Amniotic epithelial cell (primary cell): ENCODE data around the gene ADAM12.
A peak's percentile ranks its signal among the peaks of the same experiment; 100 is the strongest.
"Not testable (repeated sequence)": the region's sequence is repeated elsewhere in the genome, so short reads cannot be mapped to it uniquely, and the experiment has no call there.

Experiments used
- DNase-seq: peaks from one replicate; pipeline ENCODE4 v3.0.0-alpha.2; 2010; ENCODE audit warnings: low read depth

Gene ADAM12

DNA sequence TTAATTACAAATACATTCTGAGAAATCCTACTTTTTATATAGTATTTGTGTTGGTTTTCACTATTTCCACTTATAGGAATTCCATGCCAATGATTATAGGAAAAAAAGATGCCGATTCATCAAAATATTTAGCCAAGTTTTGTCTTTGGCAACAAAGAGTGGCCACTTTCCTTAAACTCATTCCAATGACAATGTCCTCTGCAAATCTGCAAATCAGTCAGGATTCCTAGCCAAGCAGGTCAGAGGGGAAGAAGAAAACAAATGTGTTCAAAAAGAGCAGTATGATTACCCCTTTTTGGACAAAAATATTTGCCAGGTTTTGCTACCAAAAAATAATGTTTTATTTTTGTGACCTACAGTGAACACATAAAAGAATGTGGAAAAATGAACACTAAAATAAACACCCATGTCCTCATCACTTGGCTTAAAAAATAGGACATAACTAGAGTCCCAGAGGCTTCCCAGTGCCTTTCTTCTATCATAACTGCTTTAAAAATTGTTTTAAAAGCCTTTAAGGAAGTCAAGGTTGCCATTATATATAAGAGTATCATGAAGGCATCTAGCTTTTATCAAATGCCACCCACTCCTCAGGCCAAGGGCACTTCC lies 125.9 kb downstream of the ADAM12 start:
- no peak for DNase-seq

DNA sequence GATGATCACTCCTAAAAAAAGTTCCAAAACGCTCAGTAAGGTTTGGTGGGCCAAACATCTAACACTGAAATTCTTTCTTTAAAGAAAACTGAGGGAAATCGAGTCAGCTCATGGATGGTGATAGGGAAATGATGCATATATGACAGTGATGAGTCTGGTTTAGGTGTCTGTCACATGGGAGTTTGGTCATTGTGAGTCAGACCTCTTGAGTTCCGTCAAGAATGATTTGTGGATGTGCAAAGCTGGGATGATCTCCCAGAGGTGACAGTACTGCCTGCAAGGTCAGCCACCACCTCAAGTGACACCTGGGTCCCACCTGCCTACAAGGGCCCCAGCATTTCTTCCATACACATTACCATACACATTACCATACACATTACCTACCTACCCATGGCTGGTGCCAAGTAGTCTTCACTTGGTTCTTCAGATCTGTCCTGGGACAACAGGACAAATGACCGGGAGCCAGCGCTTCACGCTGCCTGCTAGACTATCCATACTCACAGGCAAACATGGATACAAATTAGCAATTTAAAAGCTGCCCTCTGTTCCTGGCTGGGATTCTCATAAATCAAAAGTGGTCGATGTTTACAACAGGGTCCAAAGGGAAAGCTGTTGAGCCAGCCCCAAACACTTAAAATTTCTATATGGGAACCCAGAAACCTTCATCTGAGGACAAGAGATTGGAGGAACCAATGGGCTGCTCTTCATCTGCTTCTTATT lies 128.4 kb downstream of the ADAM12 start:
- no peak for DNase-seq

DNA sequence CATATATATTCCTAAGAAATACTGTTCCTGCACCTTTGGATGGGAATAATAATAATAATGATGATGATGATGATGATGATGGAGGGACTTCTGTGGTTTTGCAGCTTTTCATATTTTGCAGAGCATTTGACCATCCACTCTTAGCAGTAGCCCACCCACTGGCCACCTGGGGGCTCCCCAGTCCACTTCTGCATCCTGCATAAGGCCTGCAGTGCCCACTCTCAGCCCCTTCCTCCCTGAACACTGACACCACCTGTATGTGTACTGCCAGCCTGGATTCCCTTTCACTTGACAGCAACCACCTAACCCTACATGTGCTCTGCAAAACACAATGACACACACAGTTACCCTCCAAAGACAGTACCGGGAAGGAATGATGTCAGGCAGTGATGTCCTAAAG lies 131.4 kb downstream of the ADAM12 start:
- DNase-seq = no peak

DNA sequence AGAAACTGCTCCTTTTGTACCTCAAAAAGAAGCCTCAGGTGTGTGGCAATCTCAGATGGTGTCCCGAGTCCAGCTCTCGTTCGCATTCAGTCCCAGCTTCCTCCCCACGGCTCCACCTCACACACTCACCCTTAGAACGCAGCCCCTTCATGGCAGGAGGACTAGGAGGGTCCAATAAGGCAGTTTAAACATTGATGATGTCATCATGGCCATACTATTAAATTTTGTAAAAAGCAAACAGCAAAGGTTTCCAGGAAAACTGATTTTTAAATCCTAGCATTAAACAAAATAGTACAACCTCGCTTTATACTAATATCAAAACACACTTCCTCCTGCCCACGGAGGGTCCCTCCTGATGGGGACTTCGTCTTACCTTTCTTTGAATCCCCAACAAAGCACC lies 133.0 kb downstream of the ADAM12 start:
- DNase-seq = no peak

DNA sequence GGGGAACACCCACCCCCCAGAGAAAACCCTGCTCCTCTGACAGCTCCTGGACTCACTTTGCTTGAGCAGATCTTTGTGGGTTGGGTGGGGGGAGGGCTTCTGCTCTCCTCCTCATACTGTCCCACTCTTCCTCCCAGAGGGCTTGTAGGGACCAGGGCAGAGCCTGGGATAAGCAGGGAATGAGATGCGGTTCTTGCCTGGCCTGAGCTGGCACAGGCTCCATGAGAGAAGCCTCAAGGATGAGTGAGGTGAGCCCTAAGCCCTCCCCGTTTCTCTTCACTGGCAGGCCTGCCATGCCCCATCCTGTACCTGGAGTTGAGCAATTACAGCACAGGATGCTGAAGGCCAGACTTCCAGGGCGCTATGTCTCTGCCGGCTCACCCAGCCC lies 134.7 kb downstream of the ADAM12 start:
- peak; percentile 26 for DNase-seq

DNA sequence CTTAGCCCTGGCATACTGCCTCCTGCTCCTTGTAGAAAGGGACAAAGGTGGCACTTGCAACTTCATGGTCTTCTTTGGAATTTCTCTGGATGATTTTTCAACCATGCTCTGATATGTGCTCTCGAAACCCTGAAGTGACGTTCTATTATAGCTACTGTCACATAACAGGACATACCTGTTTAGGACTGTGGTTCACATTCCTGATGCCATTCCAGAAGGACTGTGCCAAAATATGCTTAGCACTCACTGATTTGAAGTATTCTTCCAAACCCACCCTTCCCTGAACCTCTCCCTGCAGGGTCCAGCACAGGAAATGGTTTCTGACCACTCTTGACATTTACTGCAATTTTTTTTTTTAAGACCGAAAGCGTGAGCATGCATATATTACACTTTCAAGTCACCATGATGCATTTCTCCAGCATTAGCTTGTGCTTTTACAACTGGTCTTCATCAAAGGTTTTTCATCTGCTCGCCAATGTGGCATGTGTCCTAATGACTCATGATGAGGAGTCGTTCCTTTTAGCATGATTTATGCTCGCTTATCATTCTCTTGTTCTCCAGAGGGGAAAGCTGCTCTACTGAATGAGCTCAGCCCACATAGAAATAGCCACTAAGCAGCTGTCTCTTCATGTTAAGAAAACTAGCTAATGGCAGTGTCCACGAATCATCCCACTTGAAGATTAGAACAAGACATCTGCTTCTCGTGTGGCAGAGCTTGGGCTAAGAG lies 135.2 kb downstream of the ADAM12 start:
- peak; percentile 96 for DNase-seq

DNA sequence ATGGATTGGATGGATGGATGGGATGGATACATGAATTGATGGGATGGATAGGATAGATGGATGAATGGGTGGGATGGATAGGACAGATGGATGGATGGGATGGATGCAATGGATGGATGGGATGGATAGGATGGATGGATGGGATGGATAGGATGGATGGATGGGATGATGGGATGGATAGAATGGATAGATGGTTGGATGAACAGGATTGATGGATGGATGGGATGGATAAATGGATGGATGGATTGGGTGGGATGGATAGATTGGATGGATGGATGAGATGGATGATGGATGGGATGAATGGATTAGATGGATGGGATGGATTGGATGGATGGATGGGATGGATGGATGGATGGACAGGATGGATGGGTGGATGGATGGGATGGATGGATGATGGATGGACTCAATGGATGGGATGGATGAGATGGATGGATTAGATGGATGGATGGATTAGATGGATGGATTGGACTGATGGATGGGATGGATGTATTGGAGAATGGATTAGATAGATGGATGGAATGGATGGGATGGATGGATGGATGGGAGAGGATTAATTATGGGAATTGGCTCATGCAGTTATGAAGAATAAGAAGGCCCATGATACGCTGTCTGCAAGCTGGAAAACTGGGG lies 136.4 kb downstream of the ADAM12 start:
- no peak for DNase-seq

DNA sequence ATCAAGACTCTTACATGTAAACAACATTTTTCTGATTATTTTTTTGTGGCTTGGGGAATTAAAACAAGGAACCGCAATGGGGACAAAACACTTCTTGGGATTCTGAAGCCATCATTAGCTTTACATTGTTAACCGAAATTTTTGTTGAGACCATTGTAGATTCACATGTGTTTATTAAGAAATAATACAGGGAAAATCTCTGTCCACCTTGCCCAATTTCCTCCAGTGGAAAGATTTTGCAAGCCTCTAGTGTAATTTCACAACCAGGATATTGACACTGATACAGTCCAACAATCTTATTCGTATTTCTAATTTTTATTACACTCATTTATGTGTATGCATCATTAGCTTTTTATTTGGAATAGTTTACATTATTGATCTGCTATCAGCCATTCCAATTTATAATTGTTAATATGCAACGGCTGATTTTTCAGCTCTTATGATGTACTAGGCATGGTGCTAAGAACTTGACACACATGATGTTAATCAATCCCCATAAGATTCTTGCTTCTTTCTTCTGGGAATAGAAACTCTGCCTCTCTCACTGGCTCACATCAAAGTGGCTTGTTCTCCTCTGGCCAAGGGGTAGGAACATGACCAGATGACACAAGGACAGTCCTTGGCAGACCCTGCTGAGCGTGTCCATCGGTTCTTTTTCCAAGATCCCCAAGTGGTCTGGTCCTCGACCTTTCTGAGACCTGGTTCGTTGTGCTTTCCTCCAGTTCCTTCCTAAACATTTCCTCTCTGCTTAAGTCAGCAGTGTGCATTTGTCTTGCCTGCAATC lies 137.6 kb downstream of the ADAM12 start:
- peak; percentile 55 for DNase-seq

DNA sequence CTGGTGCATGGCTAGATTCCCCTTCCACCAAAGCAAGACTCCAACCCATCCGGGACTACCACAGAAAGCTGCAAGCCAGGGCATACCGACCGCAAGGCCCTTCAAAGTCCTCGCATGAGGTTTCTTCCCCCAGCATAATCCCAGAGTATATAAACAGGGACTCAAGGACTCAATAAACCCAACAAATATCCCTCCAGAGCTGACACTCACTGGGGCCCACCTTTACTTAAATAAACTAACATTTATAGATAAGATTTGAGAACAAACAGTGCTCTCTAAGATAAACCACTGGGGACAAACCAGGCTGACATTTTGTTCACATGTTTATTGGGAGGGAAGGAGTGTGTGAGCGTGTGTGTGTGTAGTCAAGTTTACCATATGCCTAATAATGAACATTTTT lies 138.2 kb downstream of the ADAM12 start:
- DNase-seq = peak; percentile 32

DNA sequence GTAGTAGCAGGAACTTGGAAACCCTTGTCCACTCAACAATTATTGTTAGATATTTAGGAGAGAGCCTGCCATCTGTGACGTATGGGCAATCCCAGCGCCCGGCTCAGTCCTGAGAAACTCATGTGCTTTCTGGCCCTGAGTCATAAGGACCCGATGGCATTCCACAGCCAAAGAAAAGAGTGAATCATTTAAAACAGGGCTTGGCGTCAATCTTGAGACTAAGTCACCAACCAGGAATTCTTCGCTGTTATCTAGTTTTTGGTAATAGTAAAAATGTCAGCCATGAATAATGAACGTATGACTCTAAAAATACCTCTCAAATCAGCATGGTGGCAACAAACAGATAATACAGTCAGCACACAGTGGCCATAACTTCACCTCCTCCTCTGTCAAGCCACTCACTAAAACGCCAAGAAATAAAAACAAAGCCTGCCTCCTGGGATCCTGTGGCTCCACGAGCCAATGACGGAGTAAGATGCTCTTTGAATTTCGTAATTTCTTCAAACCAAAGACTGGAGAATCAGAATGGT lies 140.8 kb downstream of the ADAM12 start:
- DNase-seq = peak; percentile 95

DNA sequence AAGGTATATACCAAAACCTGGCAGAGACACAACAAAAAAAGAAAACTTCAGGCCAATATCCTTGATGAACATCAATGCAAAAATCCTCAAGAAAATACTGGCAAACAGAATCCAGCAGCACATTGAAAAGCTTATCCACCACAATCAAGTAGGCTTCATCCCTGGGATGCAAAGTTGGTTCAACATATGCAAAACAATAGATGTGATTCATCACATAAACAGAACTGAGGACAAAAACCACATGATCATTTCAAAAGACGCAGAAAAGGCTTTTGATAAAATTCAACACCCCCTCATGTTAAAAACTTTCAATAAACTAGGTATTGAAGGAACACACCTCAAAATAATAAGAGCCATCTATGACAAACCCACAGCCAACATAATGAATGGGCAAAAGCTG lies 141.9 kb downstream of the ADAM12 start:
- not testable (repeated sequence) for DNase-seq

DNA sequence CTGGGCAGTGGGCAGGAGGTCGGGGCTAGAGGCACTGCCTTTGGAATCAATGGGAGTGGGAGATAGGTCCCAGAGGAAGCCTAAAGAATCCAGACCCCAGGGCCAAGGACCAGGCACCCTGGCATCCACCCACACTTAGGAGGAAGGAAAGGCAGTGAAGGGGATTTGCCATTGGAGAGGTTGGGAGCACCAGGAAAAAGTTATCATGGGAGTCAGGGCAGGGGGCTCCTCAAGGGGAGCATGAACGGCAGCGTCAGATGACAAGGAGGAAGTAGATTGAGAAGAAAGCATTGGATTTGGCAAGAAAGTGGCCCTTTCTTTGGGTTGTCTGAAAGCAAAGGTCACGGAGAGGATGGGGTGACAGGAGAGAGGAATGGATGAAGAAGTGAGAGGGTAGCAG lies 142.8 kb downstream of the ADAM12 start:
- DNase-seq = no peak

DNA sequence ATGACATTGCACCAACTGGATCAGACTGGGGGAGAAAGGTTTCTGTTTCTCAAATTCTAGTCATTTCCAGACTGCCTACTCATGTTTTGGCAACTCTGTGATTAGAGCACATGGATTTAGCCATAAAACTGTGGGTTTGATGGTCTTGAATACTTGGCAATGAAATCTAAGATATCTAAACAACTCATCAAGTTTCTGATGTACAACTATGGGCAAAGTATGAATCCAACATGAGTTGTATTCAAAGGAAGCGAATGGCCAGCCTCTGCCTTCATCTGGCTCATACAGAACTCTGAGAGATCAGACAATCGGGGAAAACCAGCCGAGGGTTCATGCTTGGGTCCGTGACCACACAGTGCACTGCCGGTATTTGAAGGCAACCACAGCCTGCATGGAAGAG lies 144.3 kb downstream of the ADAM12 start:
- peak; percentile 80 for DNase-seq

DNA sequence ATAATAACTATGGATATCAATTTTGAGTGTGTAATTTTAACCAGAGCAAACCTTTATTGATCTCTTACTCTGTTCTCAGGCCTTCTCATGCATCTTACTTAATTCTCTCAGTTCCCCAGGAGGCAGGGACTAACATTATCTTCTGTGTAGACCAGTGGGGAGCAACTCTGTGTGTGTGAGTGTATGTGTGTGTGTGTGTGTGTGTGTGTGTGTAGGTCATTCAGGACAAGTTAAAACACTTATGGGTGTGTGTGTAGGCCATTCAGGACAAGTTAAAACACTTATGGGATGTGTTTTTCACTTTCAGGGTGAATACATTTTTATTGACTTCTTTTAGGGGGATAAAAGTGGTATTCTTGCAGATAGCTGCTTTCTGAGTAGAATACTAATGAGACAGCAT lies 145.0 kb downstream of the ADAM12 start:
- DNase-seq = no peak

DNA sequence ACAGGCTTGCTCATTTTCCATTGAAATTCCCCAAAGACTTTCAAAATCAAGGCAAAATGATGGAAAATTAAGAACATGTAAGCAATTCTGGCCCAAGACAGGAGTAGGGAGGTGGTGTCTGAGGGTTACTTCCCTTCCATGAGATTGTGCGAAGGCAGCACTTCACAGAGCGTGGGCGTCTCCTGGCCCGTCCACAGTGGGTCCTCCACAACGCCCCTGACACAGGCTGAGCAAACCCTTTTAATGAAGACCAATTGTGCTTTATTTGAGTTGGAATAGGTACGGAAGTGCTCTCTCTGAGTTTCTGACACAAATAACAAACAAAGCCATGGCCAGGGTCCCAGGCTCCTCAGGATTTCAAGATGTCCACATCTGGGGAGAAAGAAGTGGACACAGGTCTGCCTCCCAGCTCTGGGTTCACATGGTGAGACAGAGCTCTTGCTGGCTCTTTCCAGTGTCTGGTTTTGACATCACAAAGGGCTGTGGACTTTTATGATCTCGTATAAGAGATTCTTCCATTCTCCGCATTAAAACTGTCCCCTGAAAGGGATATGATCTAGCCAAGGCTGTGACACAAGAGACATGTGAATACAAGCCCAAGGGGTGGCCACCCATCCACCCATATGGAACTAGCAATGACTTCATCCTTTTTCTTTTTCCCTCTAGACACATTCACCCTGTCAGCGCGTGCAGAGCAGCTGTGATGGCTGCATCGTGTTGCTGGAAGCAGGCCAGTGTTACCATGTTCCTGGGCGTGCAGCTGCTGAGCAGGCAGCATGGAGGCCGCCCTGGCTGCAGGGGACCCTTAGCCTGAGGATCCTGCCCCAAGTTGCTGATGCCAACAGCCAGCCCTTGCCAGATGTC lies 145.6 kb downstream of the ADAM12 start:
- peak; percentile 32 for DNase-seq

DNA sequence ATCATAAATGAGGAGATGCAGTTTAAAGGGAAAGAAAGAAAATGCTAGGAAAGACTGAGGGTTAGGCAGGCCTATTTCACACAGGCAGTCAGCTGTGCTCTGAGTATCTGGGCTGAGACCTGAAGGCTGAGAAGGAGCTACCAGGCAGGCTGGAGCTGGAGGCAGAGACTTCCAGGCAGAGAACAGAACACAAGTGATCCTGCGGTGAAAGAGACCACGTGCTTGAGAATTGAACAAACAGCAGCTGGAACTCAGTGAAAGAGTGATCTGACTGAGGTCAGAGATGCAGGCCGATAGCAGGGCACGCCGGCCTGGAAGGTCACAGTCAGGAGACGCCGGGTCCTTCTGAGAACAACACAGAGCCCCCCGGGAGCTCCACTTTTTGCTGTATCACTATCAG lies 147.8 kb downstream of the ADAM12 start:
- peak; percentile 44 for DNase-seq

DNA sequence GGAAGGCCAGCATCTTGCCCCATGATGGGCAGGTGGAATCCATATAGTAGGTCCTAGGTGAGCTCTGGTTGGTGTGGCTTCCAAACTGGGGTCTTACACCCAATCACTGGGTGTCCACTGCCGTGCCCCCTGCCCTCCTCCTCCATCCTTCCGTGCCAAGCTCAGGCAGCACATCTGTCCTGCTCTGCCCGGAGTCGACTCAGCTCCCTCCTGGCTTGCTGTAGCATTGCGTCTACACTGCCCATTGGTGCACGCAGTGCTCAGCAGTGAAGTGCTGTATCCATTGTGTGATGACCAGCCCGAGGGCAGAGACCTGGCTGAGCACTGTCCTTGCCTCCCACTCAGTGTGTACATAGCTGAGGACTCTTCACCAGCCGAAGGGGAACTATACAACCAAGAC lies 148.4 kb downstream of the ADAM12 start:
- no peak for DNase-seq

DNA sequence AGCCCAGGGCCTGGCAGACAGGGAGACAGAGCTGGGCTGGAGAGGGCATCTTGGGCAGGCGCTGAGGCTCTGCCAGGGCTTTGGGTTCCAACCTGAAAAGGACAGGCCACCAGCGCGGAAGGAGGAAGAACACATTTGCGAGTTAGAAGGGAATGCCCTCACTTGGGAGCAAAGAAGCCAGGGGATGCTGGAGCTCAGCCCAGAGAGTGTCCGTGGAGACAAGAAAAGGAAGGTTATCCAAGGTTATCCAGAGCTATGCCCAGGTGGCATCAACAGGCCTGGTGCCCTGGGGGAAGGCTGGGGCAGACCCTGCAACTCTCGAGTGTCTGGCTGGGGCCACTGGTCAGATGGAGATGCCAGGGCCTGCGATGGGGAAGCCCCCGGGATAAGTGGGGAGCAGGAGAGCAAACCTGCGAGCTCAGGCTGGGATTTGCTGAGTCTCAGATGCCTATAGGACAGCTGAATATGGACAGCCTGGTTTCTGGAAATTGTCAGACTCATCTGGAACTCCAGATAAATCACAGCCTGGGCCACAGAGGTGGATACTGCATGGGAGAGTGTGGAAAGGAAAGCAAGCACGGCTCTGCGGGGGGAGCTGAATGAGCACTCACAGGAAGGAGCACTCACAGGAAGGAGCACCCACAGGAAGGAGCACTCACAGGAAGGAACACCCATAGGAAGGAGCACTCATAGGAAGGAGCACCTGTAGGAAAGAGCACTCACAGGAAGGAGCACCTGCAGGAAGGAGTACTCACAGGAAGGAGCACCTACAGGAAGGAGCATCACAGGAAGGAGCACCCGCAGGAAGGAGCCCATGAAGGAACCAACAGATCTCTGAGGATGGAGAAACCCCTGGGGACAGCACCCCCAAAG lies 152.1 kb downstream of the ADAM12 start:
- no peak for DNase-seq

DNA sequence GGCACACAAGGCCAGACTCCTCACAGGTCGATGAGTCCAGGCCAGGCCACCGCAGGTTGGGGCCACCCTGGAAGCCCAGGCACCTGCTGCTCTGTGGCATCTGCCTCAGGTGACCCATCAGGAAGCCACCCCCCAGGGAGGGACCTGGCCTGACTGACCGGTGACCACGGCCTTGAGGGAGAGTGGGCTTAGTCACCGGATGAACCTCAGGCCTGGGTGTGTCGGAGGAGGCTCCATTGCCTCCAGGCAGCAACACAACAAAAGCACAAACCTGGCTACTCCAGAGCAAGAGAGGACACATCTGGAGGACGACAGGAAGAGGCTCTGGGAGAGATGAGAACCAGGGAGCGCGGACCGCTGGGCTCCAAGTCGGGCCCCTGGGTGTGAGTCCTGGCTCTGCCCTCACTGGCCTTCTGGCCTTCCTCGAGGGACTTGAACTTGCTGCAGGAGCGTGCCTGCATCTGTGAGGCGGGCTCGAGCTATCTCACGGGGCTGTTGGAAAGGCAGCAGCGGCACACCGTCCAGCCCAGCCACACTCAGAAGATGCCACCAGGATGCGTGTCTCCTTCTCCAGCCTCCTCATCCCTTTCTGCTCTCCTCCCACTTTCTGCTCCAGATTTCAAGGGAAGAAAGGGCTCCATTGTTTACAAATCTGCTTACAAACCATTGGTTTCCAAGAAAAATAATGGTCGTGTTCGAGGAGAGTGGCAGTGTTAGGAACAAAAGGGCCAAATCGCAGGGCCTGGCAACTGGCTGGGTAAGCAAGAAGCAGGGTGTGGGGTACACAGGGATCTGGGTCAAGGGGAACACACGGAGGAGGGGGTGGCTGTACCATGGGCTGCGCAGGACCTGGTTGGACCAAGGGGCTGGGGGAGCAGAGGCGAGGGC lies 152.9 kb downstream of the ADAM12 start:
- DNase-seq = no peak
